Osteoblast (primary cell): ENCODE measurements around the gene RAC2. TPM values are rescaled to one million over a fixed set of nuclear protein-coding genes. Genes with fewer than 3 reads are reported as not detected.

Experiments used
- DNase-seq: peaks from one replicate; pipeline ENCODE4 v3.0.0; 2011; ENCODE audit warnings: low spot score, mixed read lengths; ENCODE audit not compliant: insufficient read length; ENCODE audit errors: missing footprints
- H2AFZ ChIP-seq: 2 replicates; pipeline ENCODE4 v1.6.0; 2011; ENCODE audit warnings: mild to moderate bottlenecking, low read length
- H3K27ac ChIP-seq: 2 replicates; pipeline ENCODE4 v1.5.1; 2011; ENCODE audit warnings: mild to moderate bottlenecking, low read depth, low read length, moderate library complexity
- H3K27me3 ChIP-seq: 2 replicates; pipeline ENCODE4 v1.6.0; 2012; ENCODE audit warnings: mild to moderate bottlenecking, control low read depth, inconsistent platforms, low read length, moderate library complexity; ENCODE audit not compliant: insufficient read depth
- H3K36me3 ChIP-seq: 2 replicates; pipeline ENCODE4 v1.5.1; 2011; ENCODE audit warnings: mild to moderate bottlenecking, low read length, control low read depth, moderate library complexity; ENCODE audit not compliant: insufficient read depth
- H3K4me1 ChIP-seq: 2 replicates; pipeline ENCODE4 v1.5.1; 2011; ENCODE audit warnings: mild to moderate bottlenecking, low read length, control low read depth, moderate library complexity; ENCODE audit not compliant: insufficient read depth
- H3K4me2 ChIP-seq: 2 replicates; pipeline ENCODE4 v1.6.0; 2011; ENCODE audit warnings: mild to moderate bottlenecking, low read length; ENCODE audit not compliant: insufficient read depth
- H3K4me3 ChIP-seq: fragments of 200-600 bp; sonication (generic); 3 replicates; pipeline ENCODE4 v1.5.1; 2012; ENCODE audit warnings: mild to moderate bottlenecking, low read length, inconsistent platforms; ENCODE audit not compliant: insufficient read depth
- H3K79me2 ChIP-seq: 2 replicates; pipeline ENCODE4 v1.6.0; 2012; ENCODE audit warnings: mild to moderate bottlenecking, low read length, control low read depth, inconsistent platforms; ENCODE audit not compliant: insufficient read depth
- H3K9me3 ChIP-seq: 2 replicates; pipeline ENCODE4 v1.5.1; 2011; ENCODE audit warnings: low read depth, low read length, control low read depth
- H4K20me1 ChIP-seq: 2 replicates; pipeline ENCODE4 v1.6.0; 2012; ENCODE audit warnings: mild to moderate bottlenecking, low read length, control low read depth; ENCODE audit not compliant: insufficient read depth
- total RNA-seq: library from RNA; depleted of rRNA; stranded (reverse); fragments of >200 nt; gene quantifications from 2 replicates; pipeline ENCODE4 v1.2.3, GENCODE V29; 2012
- TF ChIP-seq, protein P1 (sequence below): IDR thresholded peaks from 2 replicates; pipeline ENCODE4 v1.5.1; 2011; ENCODE audit warnings: mild to moderate bottlenecking, low read depth, low read length, moderate library complexity; ENCODE audit errors: extremely low read depth

Gene RAC2
- total RNA-seq, 1 donor, result 14.5 TPM

DNA sequence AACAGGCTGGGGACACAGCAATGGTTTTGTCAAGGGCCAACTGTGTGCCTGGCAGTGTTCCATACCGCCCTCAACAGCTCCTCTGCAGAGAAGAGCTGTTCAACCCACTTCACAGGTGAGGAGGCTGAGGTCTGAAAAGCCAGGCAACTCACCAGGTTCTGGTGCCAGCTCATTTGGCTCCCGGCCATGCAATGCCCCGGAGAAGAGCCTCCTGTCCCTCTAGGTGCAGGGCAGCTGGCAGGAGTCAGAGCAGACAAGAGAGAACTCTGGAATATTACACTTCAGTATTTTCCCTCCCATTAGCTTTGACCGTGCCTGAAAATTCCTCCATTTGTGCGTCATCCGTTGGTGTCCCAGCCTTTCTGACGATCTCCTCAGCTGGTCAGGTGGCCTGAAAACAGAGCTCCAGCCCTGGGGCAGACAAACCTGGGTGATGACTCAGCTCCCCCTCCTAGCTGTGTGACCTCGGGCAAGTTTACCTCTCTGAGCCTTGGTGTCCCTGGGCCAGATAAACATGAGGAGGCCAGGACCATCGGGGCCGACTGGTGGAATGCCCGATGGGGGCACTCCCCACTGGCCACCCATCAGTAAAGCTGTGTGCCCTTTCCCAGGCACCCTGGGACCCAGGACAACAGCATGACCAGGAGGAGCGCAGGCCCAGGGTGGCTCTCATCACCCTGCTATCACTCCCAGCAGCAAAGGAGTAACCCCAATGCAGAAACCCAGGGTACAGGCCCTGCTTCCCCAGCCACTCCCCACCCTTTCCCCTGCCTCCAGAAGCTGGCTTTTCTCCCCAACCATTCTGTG lies 46.4 kb downstream of the RAC2 start:
- peaks cover 12% of the 10 kb centered on the region for H4K20me1 ChIP-seq
- H3K79me2 ChIP-seq, result no peaks in the 10 kb centered on the region
- H3K36me3 ChIP-seq, result no peaks in the 10 kb centered on the region
- no peaks in the 10 kb centered on the region for H3K9me3 ChIP-seq
- peaks cover 34% of the 10 kb centered on the region for H3K4me1 ChIP-seq
- H3K4me3 ChIP-seq, result peak overlapping the region; percentile 78
- no peak overlapping the region for H2AFZ ChIP-seq
- peak; percentile 75 for DNase-seq
- peak overlapping the region; percentile 96 for H3K4me2 ChIP-seq
- no peaks in the 10 kb centered on the region for H3K27me3 ChIP-seq
- peak overlapping the region; percentile 24 for H3K27ac ChIP-seq
- TF ChIP-seq, protein P1, sequence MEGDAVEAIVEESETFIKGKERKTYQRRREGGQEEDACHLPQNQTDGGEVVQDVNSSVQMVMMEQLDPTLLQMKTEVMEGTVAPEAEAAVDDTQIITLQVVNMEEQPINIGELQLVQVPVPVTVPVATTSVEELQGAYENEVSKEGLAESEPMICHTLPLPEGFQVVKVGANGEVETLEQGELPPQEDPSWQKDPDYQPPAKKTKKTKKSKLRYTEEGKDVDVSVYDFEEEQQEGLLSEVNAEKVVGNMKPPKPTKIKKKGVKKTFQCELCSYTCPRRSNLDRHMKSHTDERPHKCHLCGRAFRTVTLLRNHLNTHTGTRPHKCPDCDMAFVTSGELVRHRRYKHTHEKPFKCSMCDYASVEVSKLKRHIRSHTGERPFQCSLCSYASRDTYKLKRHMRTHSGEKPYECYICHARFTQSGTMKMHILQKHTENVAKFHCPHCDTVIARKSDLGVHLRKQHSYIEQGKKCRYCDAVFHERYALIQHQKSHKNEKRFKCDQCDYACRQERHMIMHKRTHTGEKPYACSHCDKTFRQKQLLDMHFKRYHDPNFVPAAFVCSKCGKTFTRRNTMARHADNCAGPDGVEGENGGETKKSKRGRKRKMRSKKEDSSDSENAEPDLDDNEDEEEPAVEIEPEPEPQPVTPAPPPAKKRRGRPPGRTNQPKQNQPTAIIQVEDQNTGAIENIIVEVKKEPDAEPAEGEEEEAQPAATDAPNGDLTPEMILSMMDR, result no peak

DNA sequence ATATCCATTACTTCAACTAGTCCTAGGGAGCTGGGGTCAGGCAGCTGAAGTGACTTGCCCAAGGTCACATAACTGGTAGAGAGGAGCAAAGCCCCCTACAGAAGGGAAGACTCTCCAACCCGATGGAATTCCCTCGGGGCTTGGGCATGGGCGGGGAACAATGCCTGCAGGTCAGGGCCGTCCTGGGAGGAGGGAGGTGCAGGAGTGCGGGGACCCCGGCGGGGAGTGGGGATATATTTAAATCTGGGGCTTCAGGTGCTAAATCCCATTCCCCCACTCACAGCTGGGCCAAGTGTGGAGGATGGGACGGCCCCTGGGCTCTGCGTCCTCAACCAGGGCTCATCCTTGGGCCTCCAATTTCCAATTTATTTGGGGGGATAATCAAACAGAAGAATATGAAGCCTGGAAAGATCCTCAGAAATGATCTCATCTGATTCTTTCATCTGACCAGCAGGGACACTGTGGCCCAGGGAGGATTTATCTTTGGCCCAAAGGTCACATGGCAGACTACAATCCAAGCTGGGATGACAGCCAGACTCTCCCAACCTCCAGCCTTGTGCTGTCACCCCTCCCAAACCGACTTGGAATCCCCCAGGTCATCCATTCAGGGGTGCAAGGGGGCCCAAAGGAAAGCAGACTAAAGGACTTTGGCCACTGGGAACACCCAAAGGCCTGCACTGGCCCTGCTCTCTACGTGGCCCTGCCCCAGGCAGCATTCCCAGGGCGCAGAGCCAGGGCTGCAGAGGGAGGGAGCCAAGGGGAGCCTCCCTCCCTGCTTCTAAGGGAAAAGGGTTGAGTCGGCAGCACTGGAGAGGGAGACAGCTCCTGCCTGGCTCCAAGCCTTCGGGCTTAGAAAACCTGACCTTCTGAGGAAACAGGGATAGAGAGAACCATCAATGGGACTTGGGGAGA lies 47.3 kb downstream of the RAC2 start:
- Histone ChIP-seq H3K4me2 (no peak overlapping the region), H3K4me3 (no peak overlapping the region), H4K20me1 (peaks cover 12% of the 10 kb centered on the region), H3K79me2 (no peaks in the 10 kb centered on the region), H3K36me3 (no peaks in the 10 kb centered on the region), H3K4me1 (peaks cover 34% of the 10 kb centered on the region), H3K9me3 (no peaks in the 10 kb centered on the region), H3K27me3 (no peaks in the 10 kb centered on the region), H2AFZ (no peak overlapping the region), H3K27ac (no peak overlapping the region)
- TF ChIP-seq, protein P1, result peak; percentile 21
- DNase-seq, result peak; percentile 98

DNA sequence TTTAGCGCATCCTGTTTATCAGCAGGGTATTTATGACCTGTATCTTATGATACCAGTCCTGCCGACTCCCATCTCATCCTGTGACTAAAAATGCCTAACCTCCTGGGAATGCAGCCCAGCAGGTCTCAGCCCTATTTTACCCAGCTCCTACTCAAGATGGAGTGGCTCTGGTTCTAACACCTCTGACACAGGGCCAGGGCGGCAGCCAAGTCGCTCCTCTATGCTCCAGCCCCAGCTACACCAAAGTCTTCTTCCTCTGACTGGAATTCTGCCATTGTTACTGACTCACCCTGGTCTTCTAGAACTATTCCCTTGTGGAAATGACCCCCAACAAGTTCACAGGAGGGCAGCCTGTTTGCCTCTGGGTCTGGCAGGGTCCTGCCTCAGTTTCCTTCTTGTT lies 48.1 kb downstream of the RAC2 start:
- H2AFZ ChIP-seq, result no peak overlapping the region
- no peaks in the 10 kb centered on the region for H3K36me3 ChIP-seq
- TF ChIP-seq, protein P1, result no peak
- H3K4me1 ChIP-seq, result peaks cover 34% of the 10 kb centered on the region
- H4K20me1 ChIP-seq, result peaks cover 12% of the 10 kb centered on the region
- H3K4me2 ChIP-seq, result no peak overlapping the region
- H3K27me3 ChIP-seq, result no peaks in the 10 kb centered on the region
- no peak overlapping the region for H3K27ac ChIP-seq
- peak; percentile 88 for DNase-seq
- H3K79me2 ChIP-seq, result no peaks in the 10 kb centered on the region
- H3K4me3 ChIP-seq, result no peak overlapping the region
- H3K9me3 ChIP-seq, result no peaks in the 10 kb centered on the region

DNA sequence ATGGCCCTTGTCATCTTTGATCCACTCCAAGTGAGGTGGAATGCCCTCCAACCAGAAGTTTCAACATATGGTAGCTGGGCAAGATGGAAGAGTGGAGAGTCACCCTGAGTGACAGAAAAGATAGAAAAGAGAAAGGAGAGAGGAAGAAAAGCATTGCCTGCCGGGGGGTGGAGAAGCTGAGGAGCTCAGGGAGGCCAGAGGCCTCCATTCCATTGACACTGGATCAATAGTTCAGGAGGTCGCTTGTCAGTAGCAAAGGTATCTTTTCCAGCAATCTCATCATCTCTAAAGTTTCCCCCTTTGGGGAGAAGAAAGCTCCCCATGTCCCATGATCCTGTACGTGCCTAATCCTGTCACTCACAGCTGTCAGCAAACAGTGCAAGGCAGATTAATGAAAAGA lies 49.3 kb downstream of the RAC2 start:
- Histone ChIP-seq H3K4me3 (no peak overlapping the region), H3K27ac (no peak overlapping the region), H3K79me2 (no peaks in the 10 kb centered on the region), H3K36me3 (no peaks in the 10 kb centered on the region), H3K27me3 (no peaks in the 10 kb centered on the region), H2AFZ (no peak overlapping the region), H3K9me3 (no peaks in the 10 kb centered on the region), H4K20me1 (peaks cover 12% of the 10 kb centered on the region), H3K4me1 (peaks cover 36% of the 10 kb centered on the region), H3K4me2 (no peak overlapping the region)
- DNase-seq, result no peak
- TF ChIP-seq, protein P1, result no peak
